Erythroblast (primary cell): ENCODE results near the gene SERAC1.
"Not testable (repeated sequence)": the region's sequence is repeated elsewhere in the genome, so short reads cannot be mapped to it uniquely, and the experiment has no call there.

Experiments
- DNase-seq, 2 experiments: peaks; one replicate each; lab custom pipeline; 2025; lab: John Stamatoyannopoulos, UW
- GATA1 ChIP-seq: IDR thresholded peaks from 2 replicates; pipeline ENCODE4 v1.6.1; 2011; ENCODE audit warnings: low read depth, mild to moderate bottlenecking, control low read depth, low read length, moderate library complexity
- POLR2A ChIP-seq: IDR thresholded peaks from 2 replicates; pipeline ENCODE4 v1.6.1; 2011; ENCODE audit warnings: mild to moderate bottlenecking, low read length

SERAC1 gene

GRCh38 chr6:158168040-158168289 lies at the start of gene SERAC1:
Gene SERAC1 (minus strand): TSS chr6:158168262. CDS start chr6:158158363, 9,899 bp downstream.
- TF ChIP-seq GATA1 = no peak
- TF ChIP-seq POLR2A = no peak
- DNase-seq = no peak

DNA sequence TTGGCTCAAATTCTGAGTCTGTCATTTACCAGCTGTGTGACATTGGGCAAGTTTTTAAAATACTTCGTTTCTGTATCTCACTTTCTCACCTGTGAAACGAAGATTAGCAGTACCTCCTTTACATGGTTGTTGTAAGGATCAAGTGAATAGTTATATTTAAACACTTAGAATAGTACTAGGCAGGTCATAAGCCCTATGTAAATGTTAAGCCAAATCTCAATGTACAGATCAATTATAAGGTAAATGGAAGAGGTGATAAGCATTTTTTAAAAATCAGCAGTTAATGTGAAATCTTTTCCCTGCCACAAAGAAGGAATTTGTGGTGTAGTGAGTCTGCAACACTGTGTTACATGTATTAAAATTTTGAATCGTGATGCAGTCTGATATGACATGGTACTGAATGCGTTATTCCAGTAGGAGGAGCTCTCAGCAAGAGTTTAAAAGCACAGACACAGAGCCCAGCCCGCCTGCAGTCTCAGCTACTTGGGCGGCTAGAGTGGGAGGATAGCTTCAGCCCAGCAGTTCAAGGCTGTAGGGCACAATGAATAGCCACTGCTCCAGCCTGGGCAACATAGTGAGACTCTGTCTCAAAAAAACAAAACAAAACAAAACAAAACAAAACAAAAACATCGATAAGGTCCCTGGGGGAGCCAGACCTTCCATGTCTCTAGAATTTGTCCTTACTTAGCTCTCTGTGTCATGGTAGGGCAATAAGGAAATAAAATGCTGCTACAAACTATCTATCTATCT lies 46.0 kb upstream of the SERAC1 start:
- DNase-seq = peak; percentile 67 to 75

GRCh38 chr6:158211273-158212055 lies 43.4 kb upstream of the SERAC1 start:
- no peak for TF ChIP-seq GATA1
- TF ChIP-seq POLR2A = no peak
- no peak for DNase-seq

More for the DNA sequence above, 46.0 kb upstream of the SERAC1 start:
- no peak for TF ChIP-seq POLR2A
- TF ChIP-seq GATA1 = no peak

DNA sequence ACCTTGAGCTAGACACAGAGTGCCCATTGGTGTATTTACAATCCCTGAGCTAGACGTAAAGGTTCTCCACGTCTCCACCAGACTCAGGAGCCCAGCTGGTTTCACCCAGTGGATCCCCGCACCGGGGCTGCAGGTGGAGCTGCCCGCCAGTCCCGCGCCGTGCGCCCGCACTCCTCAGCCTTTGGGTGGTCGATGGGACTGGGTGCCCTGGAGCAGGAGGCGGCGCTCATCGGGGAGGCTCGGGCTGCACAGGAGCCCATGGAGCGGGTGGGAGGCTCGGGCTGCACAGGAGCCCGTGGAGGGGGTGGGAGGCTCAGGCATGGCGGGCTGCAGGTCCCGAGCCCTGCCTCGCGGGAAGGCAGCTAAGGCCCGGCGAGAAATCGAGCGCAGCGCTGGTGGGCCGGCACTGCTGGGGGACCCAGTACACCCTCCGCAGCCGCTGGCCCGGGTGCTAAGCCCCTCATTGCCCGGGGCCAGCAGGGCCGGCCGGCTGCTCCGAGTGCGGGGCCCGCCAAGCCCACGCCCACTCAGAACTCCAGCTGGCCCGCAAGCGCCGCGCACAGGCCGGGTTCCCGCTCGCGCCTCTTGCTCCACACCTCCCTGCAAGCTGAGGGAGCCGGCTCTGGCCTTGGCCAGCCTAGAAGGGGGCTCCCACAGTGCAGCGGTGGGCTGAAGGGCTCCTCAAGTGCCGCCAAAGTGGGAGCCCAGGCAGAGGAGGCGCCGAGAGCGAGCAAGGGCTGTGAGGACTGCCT lies 41.7 kb upstream of the SERAC1 start:
- DNase-seq = not testable (repeated sequence)

DNA sequence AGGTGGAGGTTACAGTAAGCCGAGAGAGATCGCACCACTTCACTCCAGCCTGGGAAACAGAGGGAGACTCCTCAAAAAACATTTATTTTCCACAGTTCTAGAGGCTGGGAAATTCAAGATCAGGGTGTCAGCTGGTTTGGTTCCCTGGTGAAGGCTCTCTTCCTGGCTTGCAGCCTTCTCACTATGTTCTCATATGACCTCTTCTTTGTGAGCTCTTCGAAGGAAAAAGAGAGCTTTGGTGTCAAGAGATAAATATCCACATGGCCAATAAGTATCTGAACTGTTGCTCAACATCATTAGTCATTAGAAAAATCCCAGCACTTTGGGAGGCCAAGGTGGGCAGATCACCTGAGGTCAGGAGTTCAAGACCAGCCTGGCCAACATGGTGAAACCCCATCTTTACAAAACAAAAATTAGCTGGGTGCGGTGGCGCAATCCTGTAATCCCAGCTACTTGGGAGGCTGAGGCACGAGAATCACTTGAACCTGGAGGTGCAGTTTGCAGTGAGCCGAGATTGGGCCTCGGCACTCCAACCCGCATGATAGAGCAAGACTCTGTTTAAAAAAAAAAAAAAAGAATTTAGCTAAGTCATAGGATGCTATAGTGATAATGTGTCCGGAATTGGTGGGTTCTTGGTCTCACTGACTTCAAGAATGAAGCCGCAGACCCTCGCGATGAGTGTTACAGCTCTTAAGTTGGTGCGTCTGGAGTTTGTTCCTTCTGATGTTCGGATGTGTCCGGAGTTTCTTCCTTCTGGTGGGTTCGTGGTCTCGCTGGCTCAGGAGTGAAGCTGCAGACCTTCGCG lies 40.4 kb upstream of the SERAC1 start:
- not testable (repeated sequence) for DNase-seq

DNA sequence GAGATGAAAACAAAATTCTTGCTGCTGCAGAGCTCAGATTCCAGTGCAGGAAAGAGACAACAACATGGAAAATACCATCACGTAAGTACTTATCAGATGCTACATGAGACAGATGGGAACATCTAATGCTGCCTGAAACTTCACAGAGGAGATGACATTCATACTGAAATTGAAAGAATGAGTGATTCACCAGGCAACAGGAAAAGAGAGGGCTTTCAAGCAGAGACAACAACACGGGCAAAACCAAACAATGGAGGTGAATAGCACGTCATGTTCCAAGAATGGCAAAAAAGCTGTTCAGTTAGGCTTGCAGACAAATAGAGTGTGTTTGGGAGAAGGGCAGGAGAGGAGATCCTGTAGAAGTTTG lies 39.3 kb upstream of the SERAC1 start:
- TF ChIP-seq POLR2A (no peak), GATA1 (no peak)
- no peak for DNase-seq

GRCh38 chr6:158206740-158207421 lies 38.8 kb upstream of the SERAC1 start:
- TF ChIP-seq POLR2A = no peak
- no peak for TF ChIP-seq GATA1
- DNase-seq = no peak

- TF ChIP-seq GATA1 (no peak), POLR2A (no peak)
- peak in 1 of 2 experiments; percentile 14 for DNase-seq
Measured at GRCh38 chr6:158205169-158205944, 37.3 kb upstream of the SERAC1 start.

- no peak for TF ChIP-seq POLR2A
- TF ChIP-seq GATA1 = no peak
- no peak for DNase-seq
Measured at GRCh38 chr6:158198461-158198860, 30.4 kb upstream of the SERAC1 start.

- no peak for DNase-seq
Measured at GRCh38 chr6:158194487-158195280, 26.6 kb upstream of the SERAC1 start.

GRCh38 chr6:158191761-158192160 lies 23.7 kb upstream of the SERAC1 start:
- TF ChIP-seq POLR2A = no peak
- TF ChIP-seq GATA1 = no peak
- DNase-seq = no peak

More at GRCh38 chr6:158194487-158195280, 26.6 kb upstream of the SERAC1 start:
- TF ChIP-seq GATA1 = no peak

DNA sequence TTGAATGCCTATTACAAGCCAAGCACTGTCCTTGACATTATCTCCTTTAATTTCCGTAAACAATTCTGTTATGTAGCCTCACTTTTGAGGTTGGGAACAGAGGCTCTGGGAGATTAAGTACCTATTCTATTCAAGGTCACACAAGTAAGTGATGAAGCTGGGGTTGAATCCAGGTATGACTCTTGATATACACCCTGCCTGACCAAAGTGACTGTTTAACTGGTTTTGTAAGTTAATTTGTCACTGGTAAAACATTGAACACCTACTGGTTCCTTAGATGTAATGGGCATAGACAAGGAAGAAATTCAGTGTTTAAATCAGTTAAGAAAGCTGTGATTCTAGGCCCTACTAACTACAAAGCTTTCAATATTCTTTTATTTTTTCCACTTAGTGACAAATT lies 23.0 kb upstream of the SERAC1 start:
- DNase-seq = no peak
- TF ChIP-seq GATA1 (no peak), POLR2A (no peak)
